SK-N-MC (cell line): Measurements from ENCODE around the gene COL27A1.

Source experiments
- EZH2 ChIP-seq: fragments of 200-600 bp; sonication (generic); IDR thresholded peaks from one replicate; pipeline ENCODE4 v1.6.1; 2017; ENCODE audit warnings: antibody characterized with exemption
- FOXP2 ChIP-seq: optimal IDR thresholded peaks from 2 replicates; pipeline ENCODE3; 2011; ENCODE audit warnings: mild to moderate bottlenecking, moderate library complexity; ENCODE audit not compliant: insufficient read depth; ENCODE audit errors: extremely low read length, control extremely low read depth

DNA sequence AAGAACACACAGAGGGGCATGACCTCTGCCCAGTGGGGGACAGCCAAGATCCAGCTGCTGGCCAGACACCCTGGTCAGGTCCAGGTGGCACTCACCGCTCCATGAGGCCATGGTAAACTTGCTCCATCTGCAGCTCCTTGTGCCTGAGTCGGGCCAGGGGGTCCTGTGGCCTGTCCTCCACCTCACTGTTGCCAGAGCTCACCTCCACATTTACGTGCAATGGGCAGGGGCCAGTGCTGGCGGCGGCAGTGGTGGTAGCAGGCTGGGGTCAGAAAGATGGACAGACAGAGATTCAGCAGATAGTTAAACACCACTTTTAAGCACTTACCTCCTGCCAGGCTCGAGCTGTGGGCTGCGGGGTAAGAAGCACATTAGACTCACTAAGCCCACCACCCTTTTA, 204.5 kb downstream of the COL27A1 start:
- TF ChIP-seq EZH2 (no peak), FOXP2 (no peak)
